Measurements from ENCODE around the gene TIGD3.

Gene TIGD3

GRCh38 chr11:65390099-65390941 lies 35.8 kb downstream of the TIGD3 start:
- DNase-seq (ENCODE audit: low read depth) = no peak

DNA sequence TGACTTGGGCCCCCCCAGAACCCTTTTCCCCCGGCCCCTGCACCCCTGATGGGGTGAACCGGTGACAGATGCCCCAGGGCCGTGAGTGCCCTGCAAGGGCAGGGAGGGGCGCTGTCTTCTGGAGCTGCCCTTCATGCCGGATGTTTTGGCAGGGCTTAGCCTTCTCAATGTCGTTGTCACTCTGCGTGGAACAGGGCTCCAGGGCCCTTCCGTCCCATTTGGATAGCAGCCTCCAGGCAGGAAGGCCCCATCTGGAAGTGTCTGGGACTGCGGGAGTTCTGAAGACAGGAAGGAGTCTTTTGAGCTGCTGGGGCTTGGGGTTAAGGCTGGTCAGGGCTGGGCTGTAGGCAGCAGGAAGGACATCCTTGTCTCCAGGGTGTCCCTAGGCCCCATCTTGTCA lies 36.4 kb downstream of the TIGD3 start:
- no peak for DNase-seq (ENCODE audit: low read depth)

DNA sequence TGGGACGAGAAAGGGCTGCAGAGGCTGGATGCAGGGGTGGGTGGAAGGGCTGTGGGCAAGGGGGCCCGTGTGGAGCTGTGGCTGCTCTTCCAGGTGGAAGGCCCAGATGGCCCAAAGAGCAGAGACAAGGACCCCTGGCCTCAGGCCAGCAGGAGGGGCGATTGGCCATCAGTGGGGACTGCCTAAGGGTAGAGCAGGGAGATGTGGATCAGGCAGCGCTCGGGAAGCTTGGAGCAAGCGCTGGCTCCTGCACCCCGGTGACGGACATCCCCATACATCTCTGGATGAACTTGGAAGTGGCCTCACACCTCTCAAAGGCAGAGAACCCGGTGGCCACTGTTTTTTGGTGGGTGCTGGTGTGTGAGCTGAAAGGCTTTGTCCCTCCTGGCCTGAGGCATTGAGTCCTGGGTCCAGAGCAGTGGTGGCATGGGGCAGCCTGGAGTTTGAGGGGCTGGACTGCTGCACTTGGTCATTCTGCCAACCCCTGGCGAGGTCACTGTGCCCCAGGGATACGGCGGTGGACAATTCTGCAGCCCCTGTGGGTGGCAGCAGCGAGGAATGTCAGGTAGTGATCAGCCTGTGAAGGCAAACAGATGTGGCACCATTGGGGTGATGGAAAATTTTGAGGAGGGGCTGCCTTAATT lies 37.8 kb downstream of the TIGD3 start:
- no peak for DNase-seq (ENCODE audit: low read depth)

DNA sequence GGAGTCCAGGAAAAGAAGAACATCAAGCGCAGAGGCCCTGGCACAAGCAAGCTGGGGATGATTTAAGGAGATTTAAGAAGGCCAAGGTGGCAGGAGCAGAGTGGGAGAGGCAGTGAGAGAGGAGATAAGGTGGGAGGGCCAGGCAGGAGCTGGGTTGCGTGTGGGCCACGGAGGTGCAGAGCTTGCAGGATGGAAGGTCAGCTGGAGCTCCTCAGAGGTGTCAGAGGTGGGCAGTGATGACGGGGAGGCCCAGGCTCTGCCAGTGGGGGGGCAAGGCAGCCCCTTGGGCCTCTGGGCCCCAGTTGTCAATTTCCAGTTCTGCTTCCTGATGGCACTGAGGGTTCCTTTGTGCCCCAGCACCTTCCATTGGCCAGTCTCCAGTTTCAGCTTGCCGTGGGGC lies 38.3 kb downstream of the TIGD3 start:
- DNase-seq (ENCODE audit: low read depth) = no peak

- DNase-seq (ENCODE audit: low read depth) = no peak
These were observed 39.0 kb downstream of the TIGD3 start for GRCh38 chr11:65393513-65394079.

- DNase-seq (ENCODE audit: low read depth) = no peak
These were observed 39.6 kb downstream of the TIGD3 start for GRCh38 chr11:65394125-65394536.

DNA sequence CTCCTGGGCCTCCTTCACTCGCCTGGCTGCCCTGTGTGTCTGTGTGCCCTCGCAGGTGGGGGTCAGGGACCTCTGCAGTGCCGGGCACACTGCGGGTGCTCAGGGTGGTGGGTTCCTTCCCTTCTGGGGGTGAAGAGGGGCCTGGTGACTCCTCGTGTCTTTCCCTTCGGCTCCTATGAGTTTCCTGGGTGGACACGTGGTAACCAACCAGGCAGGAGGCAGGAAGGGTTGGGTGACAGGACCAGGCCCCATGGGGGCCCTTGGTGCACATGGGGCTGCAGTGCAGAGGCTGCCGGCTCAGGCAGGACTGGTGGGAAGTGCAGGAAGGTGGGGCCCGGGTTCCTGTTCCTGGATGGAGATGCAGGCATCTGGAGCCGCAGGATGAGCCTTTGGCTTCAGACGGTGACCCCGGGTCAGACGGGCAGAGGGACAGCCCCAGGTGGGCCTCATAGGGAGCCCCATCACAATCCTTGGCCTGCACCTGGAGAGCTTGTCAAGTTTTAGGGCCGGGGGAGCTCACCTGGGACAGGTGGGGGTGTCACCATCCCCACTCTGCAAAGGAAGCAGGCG lies 41.5 kb downstream of the TIGD3 start:
- no peak for DNase-seq (ENCODE audit: low read depth)

- DNase-seq (ENCODE audit: low read depth) = no peak
These were observed 42.5 kb downstream of the TIGD3 start for GRCh38 chr11:65396769-65397745.

- no peak for DNase-seq (ENCODE audit: low read depth)
These were observed 43.9 kb downstream of the TIGD3 start for GRCh38 chr11:65398362-65398910.

DNA sequence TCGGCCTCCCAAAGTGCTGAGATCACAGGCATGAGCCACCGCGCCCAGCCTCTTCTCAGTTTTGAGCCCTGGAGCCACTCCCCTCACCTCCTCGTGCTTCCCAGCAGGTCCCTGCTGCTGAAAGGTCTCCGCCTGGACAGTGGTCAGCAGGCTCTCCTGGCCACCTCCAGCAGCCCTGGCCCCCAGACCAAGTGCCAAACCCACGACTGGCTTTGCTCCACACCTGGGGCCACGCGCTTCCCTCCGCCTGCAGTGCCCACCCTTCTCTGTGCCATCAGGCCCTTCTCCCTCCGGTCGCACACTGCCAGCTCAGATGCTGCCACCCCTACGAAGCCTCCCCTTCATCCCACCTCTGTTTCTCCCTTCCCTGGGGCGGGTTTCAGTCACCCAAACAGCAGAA lies 44.7 kb downstream of the TIGD3 start:
- no peak for DNase-seq (ENCODE audit: low read depth)

DNA sequence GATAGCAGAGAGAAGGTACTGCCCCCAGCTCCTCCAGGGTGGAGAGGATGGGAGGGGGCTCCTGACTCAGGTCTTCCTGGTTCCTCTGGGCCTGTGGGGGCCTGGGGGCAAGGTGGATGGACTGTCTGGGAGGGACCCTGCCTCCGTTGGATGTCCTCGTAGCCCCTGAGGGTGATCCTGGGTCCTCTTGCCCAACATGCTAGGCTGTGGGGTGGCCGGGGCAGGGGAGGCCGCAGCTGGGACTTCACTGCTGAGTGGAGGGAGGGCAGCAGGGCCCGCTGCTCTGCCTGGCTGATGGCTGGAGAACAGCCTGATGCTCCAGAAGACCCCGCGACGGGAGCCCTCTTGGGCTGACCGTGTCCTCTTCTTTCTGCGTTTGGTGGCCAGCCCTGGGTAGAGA lies 45.3 kb downstream of the TIGD3 start:
- no peak for DNase-seq (ENCODE audit: low read depth)

- DNase-seq (ENCODE audit: low read depth) = no peak
These were observed 45.9 kb downstream of the TIGD3 start for GRCh38 chr11:65400307-65401072.

- no peak for DNase-seq (ENCODE audit: low read depth)
These were observed 46.7 kb downstream of the TIGD3 start for GRCh38 chr11:65401073-65401802.

- no peak for DNase-seq (ENCODE audit: low read depth)
These were observed 47.3 kb downstream of the TIGD3 start for GRCh38 chr11:65401803-65402248.

GRCh38 chr11:65402790-65403189 lies 48.2 kb downstream of the TIGD3 start:
- no peak for DNase-seq (ENCODE audit: low read depth)

GRCh38 chr11:65403607-65404121 lies 49.1 kb downstream of the TIGD3 start:
- DNase-seq (ENCODE audit: low read depth) = no peak

DNA sequence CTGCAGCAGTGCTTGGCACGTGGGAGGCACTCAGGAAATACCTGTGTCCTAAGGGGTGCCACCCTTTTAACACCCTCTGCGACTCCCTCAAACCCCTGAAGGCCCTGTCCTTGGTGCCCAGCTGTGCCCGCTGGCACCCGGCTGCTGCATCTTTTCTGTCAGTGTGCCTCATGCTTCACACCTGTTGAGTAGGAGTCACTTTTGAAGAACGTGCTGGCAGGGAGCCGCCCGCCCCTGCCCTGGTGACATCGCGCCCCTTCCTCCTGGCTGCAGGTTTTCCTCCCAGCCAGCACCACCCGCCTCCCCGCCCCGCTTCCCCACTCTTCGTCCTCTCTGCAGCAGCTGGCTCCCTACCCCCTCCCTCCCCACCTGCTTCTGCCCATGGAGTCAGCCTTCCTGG lies 49.7 kb downstream of the TIGD3 start:
- no peak for DNase-seq (ENCODE audit: low read depth)

- DNase-seq (ENCODE audit: low read depth) = no peak
These were observed 50.2 kb downstream of the TIGD3 start for GRCh38 chr11:65404638-65405339.
